ENCODE measurements around the gene SETD4.

Gene SETD4

GRCh38 chr21:36041910-36042309 lies 18.4 kb downstream of the SETD4 start:
- Histone ChIP-seq H3K4me1 (no peaks in the 10 kb centered on the region), H3K9me3 (no peaks in the 10 kb centered on the region), H3K27me3 (no peaks in the 10 kb centered on the region), H3K27ac (no peak overlapping the region), H3K36me3 (peaks cover 74 to 93% (median 75%) of the 10 kb centered on the region in 3 donors), H3K4me3 (no peak overlapping the region)
- intact Hi-C loops (cut with DNase I; ENCODE audit: low total_unique reads): no loop called here
- no peak for DNase-seq
- TF ChIP-seq CTCF (IDR thresholded peaks at IDR 0.05): no peak

DNA sequence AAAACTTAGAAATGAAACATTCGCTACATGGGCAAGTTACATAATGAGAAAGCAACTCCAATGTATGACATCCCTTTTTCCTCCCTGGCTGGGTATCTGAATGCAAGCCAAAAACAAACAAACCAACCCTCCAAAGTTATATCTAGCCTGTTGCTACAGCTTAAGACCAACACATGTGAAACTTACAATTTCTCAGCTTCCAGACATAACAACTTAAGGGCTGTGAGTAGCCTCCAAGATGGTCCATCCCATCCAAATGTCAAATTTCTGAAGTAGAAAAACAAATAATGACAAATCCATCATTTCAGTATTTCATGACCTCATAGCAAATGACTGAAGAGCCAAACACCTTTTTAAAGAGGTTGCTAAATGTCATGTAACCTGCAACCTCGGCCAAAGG lies 19.9 kb downstream of the SETD4 start:
- H3K9me3 ChIP-seq: no peaks in the 10 kb centered on the region
- peak overlapping the region in 1 of 2 donors; percentile 49 for H3K27ac ChIP-seq
- DNase-seq: no peak
- no peaks in the 10 kb centered on the region for H3K4me1 ChIP-seq
- TF ChIP-seq CTCF (IDR thresholded peaks at IDR 0.05): no peak
- peaks cover 65 to 95% (median 71%) of the 10 kb centered on the region in 3 donors for H3K36me3 ChIP-seq
- intact Hi-C loops (cut with DNase I; ENCODE audit: low total_unique reads): no loop called here
- H3K27me3 ChIP-seq: no peaks in the 10 kb centered on the region
- no peak overlapping the region for H3K4me3 ChIP-seq

DNA sequence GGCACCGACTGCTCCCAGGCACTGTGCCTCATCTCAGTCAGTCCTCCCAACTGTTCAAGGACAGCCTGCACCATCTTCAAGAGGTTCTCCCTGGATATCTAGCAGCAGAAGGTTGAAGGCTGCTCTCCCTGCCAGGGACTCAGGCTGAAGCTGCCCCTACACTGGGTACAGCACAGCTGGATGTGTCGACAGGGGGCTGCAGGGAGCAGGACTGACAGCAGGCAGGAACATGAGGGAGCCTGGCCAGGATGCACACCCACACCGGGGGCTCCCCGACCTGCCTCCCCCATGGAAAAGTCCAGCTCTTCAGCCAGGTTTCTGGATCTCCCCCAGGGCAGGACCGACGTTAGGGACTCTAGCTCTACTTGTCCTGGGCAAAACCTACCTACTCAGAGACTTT lies 20.5 kb downstream of the SETD4 start:
- intact Hi-C loops (cut with DNase I; ENCODE audit: low total_unique reads): no loop called here
- H3K9me3 ChIP-seq: no peaks in the 10 kb centered on the region
- no peak for DNase-seq
- no peaks in the 10 kb centered on the region for H3K27me3 ChIP-seq
- H3K27ac ChIP-seq: peak overlapping the region in 1 of 2 donors; percentile 49
- H3K36me3 ChIP-seq: peaks cover 65 to 95% (median 71%) of the 10 kb centered on the region in 3 donors
- H3K4me3 ChIP-seq: no peak overlapping the region
- no peak for TF ChIP-seq CTCF (IDR thresholded peaks at IDR 0.05)
- no peaks in the 10 kb centered on the region for H3K4me1 ChIP-seq

- H3K9me3 ChIP-seq: no peaks in the 10 kb centered on the region
- no peaks in the 10 kb centered on the region for H3K4me1 ChIP-seq
- DNase-seq: no peak
- no peak for TF ChIP-seq CTCF (IDR thresholded peaks at IDR 0.05)
- H3K36me3 ChIP-seq: peaks cover 62 to 95% (median 67%) of the 10 kb centered on the region in 3 donors
- H3K27me3 ChIP-seq: no peaks in the 10 kb centered on the region
- intact Hi-C loops (cut with DNase I; ENCODE audit: low total_unique reads): no loop called here
- H3K27ac ChIP-seq: no peak overlapping the region
- no peak overlapping the region for H3K4me3 ChIP-seq
Measured at GRCh38 chr21:36038701-36039497, 21.4 kb downstream of the SETD4 start.

DNA sequence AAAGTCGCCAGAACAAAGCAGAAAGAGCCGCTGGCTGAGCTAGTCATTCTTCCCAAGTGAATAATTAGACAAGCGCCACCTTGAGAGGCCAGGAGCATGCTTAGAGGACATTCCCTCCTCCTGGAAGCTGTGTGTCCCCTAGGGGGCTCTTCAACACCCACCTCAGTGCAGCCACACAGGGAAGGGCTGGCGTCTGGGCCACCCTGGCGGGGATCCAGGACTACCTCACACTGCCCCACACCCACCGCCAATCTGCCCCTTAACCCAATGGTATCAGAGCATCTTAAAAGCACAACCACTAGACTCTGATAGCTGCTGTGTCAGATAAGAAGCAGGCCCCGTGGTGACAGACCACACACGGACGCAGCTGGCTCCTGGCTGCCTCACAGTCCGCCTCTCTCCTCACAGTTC lies 24.9 kb downstream of the SETD4 start:
- Histone ChIP-seq H3K27me3 (no peaks in the 10 kb centered on the region), H3K9me3 (no peaks in the 10 kb centered on the region), H3K27ac (no peak overlapping the region), H3K4me3 (no peak overlapping the region), H3K36me3 (peaks cover 36 to 74% (median 38%) of the 10 kb centered on the region in 3 donors), H3K4me1 (no peaks in the 10 kb centered on the region)
- no peak for DNase-seq
- TF ChIP-seq CTCF (IDR thresholded peaks at IDR 0.05): no peak
- intact Hi-C loops (cut with DNase I; ENCODE audit: low total_unique reads): no loop called here
